Measurements from ENCODE around the gene ENTPD2.
A peak's percentile ranks its signal among the peaks of the same experiment; 100 is the strongest.

Gene ENTPD2

GRCh38 chr9:137026384-137026783 is 27.5 kb downstream of the ENTPD2 start:
- no peak overlapping the region for H3K4me3 Mint-ChIP-seq
- no peak overlapping the region for H3K27ac Mint-ChIP-seq

DNA sequence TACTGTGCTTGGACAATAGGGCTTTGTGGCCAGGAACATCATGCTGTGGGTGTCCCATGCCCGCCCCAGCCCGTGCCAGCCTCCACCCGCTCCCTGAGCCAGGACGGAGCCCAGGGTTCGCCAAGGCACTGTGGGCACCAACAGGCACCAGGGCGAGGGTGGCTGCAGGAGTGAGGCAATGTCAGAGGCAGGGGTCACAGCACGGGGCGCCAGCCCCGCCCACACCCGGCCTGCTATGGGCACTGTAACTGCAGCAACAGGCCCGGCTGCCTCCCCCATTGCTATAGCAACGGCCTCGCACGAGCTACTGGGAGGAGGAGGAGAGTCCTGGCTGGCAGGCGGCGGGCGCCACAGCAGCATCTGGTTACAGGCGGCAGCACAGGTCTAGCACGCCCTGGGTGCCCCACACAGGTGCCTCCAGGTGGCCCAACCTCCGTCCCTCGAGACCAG is 28.3 kb downstream of the ENTPD2 start:
- no peak overlapping the region for H3K4me3 Mint-ChIP-seq
- H3K4me1 Mint-ChIP-seq, result peaks cover 23% of the 10 kb centered on the region
- H3K27me3 Mint-ChIP-seq, result peaks cover 4% of the 10 kb centered on the region
- no peak overlapping the region for H3K27ac Mint-ChIP-seq
- no peaks in the 10 kb centered on the region for H3K36me3 Mint-ChIP-seq (ENCODE audit: low read depth)
- DNase-seq, result no peak
- no peaks in the 10 kb centered on the region for H3K9me3 Mint-ChIP-seq
- ATAC-seq, result no peak

More at GRCh38 chr9:137026384-137026783, 27.5 kb downstream of the ENTPD2 start:
- Mint-ChIP-seq H3K27me3 (peaks cover 4% of the 10 kb centered on the region), H3K4me1 (peaks cover 27% of the 10 kb centered on the region), H3K36me3 (ENCODE audit: low read depth) (no peaks in the 10 kb centered on the region), H3K9me3 (no peaks in the 10 kb centered on the region)
- DNase-seq, result no peak
- no peak for ATAC-seq

DNA sequence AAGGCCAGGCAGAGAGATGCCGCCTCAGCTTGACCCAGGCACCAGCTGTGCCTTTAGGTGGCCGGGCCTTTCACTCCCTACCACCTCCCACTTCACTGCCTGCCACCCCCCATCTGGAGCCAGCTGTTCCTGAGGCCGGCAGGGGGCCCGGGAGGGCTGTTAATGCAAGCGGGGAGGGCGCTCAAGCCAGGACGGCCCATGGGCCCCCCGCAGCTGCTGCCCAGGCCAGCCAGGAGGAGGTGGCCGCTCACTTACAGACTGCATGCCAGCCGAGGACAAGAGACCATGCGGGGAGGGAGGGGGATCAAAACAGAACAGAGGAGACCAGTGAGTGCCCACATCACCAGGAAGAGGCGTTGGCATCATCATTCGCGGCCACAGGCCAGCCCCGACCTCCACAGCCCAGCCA is 30.3 kb downstream of the ENTPD2 start:
- Mint-ChIP-seq H3K27ac (no peak overlapping the region), H3K27me3 (peaks cover 2% of the 10 kb centered on the region), H3K4me1 (peaks cover 4% of the 10 kb centered on the region), H3K4me3 (no peak overlapping the region), H3K36me3 (ENCODE audit: low read depth) (no peaks in the 10 kb centered on the region), H3K9me3 (no peaks in the 10 kb centered on the region)
- no peak for ATAC-seq
- DNase-seq, result no peak

DNA sequence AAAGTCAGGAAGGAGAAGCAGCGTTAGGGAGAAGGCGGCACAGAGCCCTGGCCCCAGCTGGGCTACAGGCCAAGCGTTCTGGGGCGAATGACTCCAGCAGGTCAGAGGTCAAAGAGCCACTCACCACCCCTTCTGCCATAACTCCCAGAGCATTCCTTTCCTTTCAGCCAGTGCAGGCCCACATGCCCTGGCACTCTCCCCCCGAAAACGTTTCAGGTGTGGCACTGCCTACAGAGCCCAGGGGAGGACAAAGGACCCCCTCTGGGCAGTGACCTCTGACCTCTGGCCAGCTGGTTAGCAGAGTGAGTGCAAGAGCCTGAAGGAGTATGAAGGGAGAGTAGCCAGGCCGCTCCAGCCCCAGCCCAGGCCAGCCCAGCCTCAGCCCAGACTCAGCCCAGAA is 30.7 kb downstream of the ENTPD2 start:
- Mint-ChIP-seq H3K4me1 (peaks cover 4% of the 10 kb centered on the region), H3K27ac (no peak overlapping the region), H3K9me3 (no peaks in the 10 kb centered on the region), H3K27me3 (peaks cover 2% of the 10 kb centered on the region), H3K36me3 (ENCODE audit: low read depth) (no peaks in the 10 kb centered on the region), H3K4me3 (no peak overlapping the region)
- ATAC-seq, result no peak
- DNase-seq, result no peak

DNA sequence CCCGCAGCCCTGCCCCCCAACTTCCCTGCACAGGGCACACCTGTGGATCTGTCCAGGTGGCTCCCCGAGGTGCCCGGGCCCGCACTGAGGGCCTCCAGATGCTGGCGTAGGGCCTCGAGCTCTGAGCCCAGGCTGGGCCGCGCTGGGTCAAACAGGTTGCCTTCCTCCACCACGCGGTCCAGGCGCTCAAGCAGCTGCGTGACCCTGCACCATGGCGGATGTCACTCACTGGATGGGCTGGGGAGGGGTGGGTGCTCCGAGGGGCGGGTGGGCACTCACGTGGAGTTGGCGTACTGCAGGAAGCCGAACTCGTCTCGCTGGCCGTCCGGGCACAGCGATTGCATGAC is 31.2 kb downstream of the ENTPD2 start:
- Mint-ChIP-seq H3K9me3 (no peaks in the 10 kb centered on the region), H3K4me3 (no peak overlapping the region), H3K4me1 (peaks cover 4% of the 10 kb centered on the region), H3K27me3 (peaks cover 2% of the 10 kb centered on the region), H3K27ac (no peak overlapping the region), H3K36me3 (ENCODE audit: low read depth) (no peaks in the 10 kb centered on the region)
- DNase-seq (no peak), ATAC-seq (no peak)

GRCh38 chr9:137021979-137022661 is 31.7 kb downstream of the ENTPD2 start:
- no peaks in the 10 kb centered on the region for H3K36me3 Mint-ChIP-seq (ENCODE audit: low read depth)
- H3K4me1 Mint-ChIP-seq, result peaks cover 2% of the 10 kb centered on the region
- DNase-seq (peak; percentile 80), ATAC-seq (peak; percentile 59)
- no peak overlapping the region for H3K27ac Mint-ChIP-seq
- no peaks in the 10 kb centered on the region for H3K27me3 Mint-ChIP-seq
- H3K9me3 Mint-ChIP-seq, result no peaks in the 10 kb centered on the region
- no peak overlapping the region for H3K4me3 Mint-ChIP-seq

DNA sequence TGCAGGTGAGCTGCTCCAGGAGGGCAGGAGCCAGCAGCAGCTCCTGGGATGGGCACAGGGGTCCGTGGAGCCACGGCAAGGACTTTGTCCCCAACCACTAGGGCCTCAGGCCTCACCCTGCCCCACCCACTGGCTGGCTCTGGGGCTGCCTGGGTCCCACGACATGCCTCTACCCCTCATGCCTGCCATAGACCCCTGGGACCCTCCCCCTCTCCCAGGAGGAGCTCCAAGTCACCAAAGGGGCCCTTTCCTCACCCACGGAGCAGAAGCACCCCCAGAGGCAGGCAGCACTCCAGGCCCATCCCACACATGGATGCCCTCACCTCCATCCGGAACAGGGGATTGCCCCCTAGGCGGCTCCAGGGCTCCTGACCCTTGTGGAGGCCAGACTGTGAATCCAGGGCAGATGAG is 32.3 kb downstream of the ENTPD2 start:
- DNase-seq (no peak), ATAC-seq (no peak)
- H3K36me3 Mint-ChIP-seq (ENCODE audit: low read depth), result no peaks in the 10 kb centered on the region
- H3K4me1 Mint-ChIP-seq, result peaks cover 2% of the 10 kb centered on the region
- H3K4me3 Mint-ChIP-seq, result no peak overlapping the region
- no peaks in the 10 kb centered on the region for H3K27me3 Mint-ChIP-seq
- H3K9me3 Mint-ChIP-seq, result no peaks in the 10 kb centered on the region
- no peak overlapping the region for H3K27ac Mint-ChIP-seq

GRCh38 chr9:137020771-137021567 is 32.9 kb downstream of the ENTPD2 start:
- H3K27ac Mint-ChIP-seq, result no peak overlapping the region
- ATAC-seq, result no peak
- peaks cover 2% of the 10 kb centered on the region for H3K4me1 Mint-ChIP-seq

GRCh38 chr9:137019891-137020683 is 33.8 kb downstream of the ENTPD2 start:
- H3K9me3 Mint-ChIP-seq, result no peaks in the 10 kb centered on the region
- H3K27me3 Mint-ChIP-seq, result no peaks in the 10 kb centered on the region
- DNase-seq (no peak), ATAC-seq (no peak)
- H3K36me3 Mint-ChIP-seq (ENCODE audit: low read depth), result no peaks in the 10 kb centered on the region
- peaks cover 2% of the 10 kb centered on the region for H3K4me1 Mint-ChIP-seq
- no peak overlapping the region for H3K27ac Mint-ChIP-seq
- no peak overlapping the region for H3K4me3 Mint-ChIP-seq

More at GRCh38 chr9:137020771-137021567, 32.9 kb downstream of the ENTPD2 start:
- no peaks in the 10 kb centered on the region for H3K36me3 Mint-ChIP-seq (ENCODE audit: low read depth)
- H3K9me3 Mint-ChIP-seq, result no peaks in the 10 kb centered on the region
- no peak overlapping the region for H3K4me3 Mint-ChIP-seq
- no peaks in the 10 kb centered on the region for H3K27me3 Mint-ChIP-seq
- DNase-seq, result no peak

DNA sequence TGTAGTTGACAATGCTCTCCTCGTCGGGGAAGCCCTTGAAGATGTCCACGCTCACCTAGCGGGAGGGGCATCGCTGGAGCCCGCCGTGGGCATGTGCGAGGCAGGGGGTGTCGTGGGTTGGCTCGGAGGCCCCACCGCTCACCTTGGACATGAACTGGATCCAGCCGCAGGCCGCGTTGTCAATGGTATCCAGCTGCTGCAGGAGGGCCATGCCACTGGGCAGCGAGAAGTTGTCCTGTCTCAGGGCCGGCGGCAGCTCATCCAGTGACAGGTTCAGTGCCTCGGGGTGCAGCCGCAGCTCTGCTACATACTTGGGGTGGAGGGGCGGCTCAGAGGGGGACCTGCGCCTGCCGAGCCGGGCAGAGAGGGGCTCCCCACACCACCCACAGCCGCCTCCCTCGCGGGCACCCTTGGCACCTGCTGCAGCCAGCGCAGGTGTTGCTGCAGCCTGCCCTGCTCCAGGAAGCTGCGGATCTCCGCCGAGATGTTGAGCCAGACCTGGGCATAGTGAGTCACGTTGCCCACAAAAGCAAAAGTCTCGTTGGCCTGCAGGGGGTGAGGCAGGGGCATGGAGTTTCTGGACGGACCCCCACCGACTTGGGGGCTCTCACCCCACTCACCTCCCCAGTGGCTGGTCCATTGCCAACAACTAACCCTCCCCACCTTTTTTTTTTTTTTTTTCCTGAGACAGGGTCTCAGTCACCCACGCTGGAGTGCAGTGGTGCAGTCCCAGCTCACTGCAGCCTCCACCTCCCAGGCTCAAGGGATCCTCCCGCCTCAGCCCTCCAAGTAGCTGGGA is 34.9 kb downstream of the ENTPD2 start:
- Mint-ChIP-seq H3K27me3 (no peaks in the 10 kb centered on the region), H3K4me3 (no peak overlapping the region), H3K9me3 (no peaks in the 10 kb centered on the region), H3K36me3 (ENCODE audit: low read depth) (no peaks in the 10 kb centered on the region), H3K4me1 (peaks cover 2% of the 10 kb centered on the region), H3K27ac (no peak overlapping the region)
- no peak for ATAC-seq
- DNase-seq, result no peak

- DNase-seq (no peak), ATAC-seq (no peak)
- no peak overlapping the region for H3K4me3 Mint-ChIP-seq
- peaks cover 2% of the 10 kb centered on the region for H3K4me1 Mint-ChIP-seq
- H3K36me3 Mint-ChIP-seq (ENCODE audit: low read depth), result no peaks in the 10 kb centered on the region
- no peak overlapping the region for H3K27ac Mint-ChIP-seq
- H3K27me3 Mint-ChIP-seq, result no peaks in the 10 kb centered on the region
- H3K9me3 Mint-ChIP-seq, result no peaks in the 10 kb centered on the region
Observed at GRCh38 chr9:137017791-137018497, 35.9 kb downstream of the ENTPD2 start.

- DNase-seq (no peak), ATAC-seq (no peak)
- Mint-ChIP-seq H3K27ac (no peak overlapping the region), H3K4me3 (no peak overlapping the region), H3K27me3 (no peaks in the 10 kb centered on the region), H3K36me3 (ENCODE audit: low read depth) (no peaks in the 10 kb centered on the region), H3K9me3 (no peaks in the 10 kb centered on the region), H3K4me1 (peaks cover under 1% of the 10 kb centered on the region)
Observed at GRCh38 chr9:137017071-137017470, 36.8 kb downstream of the ENTPD2 start.

DNA sequence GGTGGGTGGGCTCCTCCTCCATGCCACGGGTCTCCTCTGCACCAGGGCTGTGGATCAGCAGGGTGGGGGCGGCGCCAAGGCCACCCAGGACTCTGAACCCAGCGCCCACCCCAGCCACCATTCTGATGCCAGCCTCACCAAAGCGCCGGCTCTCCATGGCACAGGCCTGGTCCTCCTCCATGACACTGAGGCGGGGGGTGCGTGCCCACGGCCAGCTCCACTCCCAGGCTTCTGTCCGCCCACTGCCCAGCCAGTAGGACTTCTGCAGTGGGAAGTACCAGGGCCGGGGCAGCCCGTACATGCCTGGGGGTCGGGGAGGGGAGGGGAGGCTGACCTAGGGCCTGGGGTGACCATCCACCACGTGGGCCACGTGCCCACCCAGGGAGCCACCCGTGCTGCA is 37.4 kb downstream of the ENTPD2 start:
- Mint-ChIP-seq H3K4me1 (no peaks in the 10 kb centered on the region), H3K4me3 (no peak overlapping the region), H3K9me3 (no peaks in the 10 kb centered on the region), H3K36me3 (ENCODE audit: low read depth) (no peaks in the 10 kb centered on the region), H3K27ac (no peak overlapping the region), H3K27me3 (no peaks in the 10 kb centered on the region)
- ATAC-seq (no peak), DNase-seq (no peak)

- H3K4me1 Mint-ChIP-seq, result no peaks in the 10 kb centered on the region
- DNase-seq (no peak), ATAC-seq (no peak)
- no peaks in the 10 kb centered on the region for H3K9me3 Mint-ChIP-seq
- no peak overlapping the region for H3K4me3 Mint-ChIP-seq
- H3K36me3 Mint-ChIP-seq (ENCODE audit: low read depth), result no peaks in the 10 kb centered on the region
- H3K27me3 Mint-ChIP-seq, result no peaks in the 10 kb centered on the region
- H3K27ac Mint-ChIP-seq, result no peak overlapping the region
Observed at GRCh38 chr9:137015976-137016375, 37.9 kb downstream of the ENTPD2 start.
